ENCODE measurements around the gene PPOX.

PPOX gene

GRCh38 chr1:161176468-161177111 is 10.4 kb downstream of the PPOX start:
- H3K4me3 ChIP-seq (ENCODE audit: low read depth, low read length): peak overlapping the region; percentile 60
- TF ChIP-seq CTCF (IDR thresholded peaks at IDR 0.05; ENCODE audit: borderline replicate concordance, insufficient read depth, low read depth, low read length): no peak

GRCh38 chr1:161177112-161177935 is 11.1 kb downstream of the PPOX start, which contains the start of gene B4GALT3:
Gene B4GALT3 (minus strand): TSS chr1:161177507. CDS start chr1:161176060, 1,447 bp downstream.
- peak within 1 kb of the TSS; percentile 60 for H3K4me3 ChIP-seq (ENCODE audit: low read depth, low read length)
- 0 out of 2 replicates have a peak, but pooled peaks have one; percentile 3 for TF ChIP-seq CTCF (IDR thresholded peaks at IDR 0.05; ENCODE audit: borderline replicate concordance, insufficient read depth, low read depth, low read length)

- no peak overlapping the region for H3K4me3 ChIP-seq (ENCODE audit: low read depth, low read length)
Observed at GRCh38 chr1:161177936-161178244, 11.7 kb downstream of the PPOX start.

GRCh38 chr1:161179698-161180097 is 13.5 kb downstream of the PPOX start:
- no peak overlapping the region for H3K4me3 ChIP-seq (ENCODE audit: low read depth, low read length)
- TF ChIP-seq CTCF (IDR thresholded peaks at IDR 0.05; ENCODE audit: borderline replicate concordance, insufficient read depth, low read depth, low read length): no peak

More at GRCh38 chr1:161177936-161178244, 11.7 kb downstream of the PPOX start:
- no peak for TF ChIP-seq CTCF (IDR thresholded peaks at IDR 0.05; ENCODE audit: borderline replicate concordance, insufficient read depth, low read depth, low read length)

GRCh38 chr1:161180639-161181038 is 14.4 kb downstream of the PPOX start:
- no peak overlapping the region for H3K4me3 ChIP-seq (ENCODE audit: low read depth, low read length)
- no peak for TF ChIP-seq CTCF (IDR thresholded peaks at IDR 0.05; ENCODE audit: borderline replicate concordance, insufficient read depth, low read depth, low read length)

- no peak overlapping the region for H3K4me3 ChIP-seq (ENCODE audit: low read depth, low read length)
- TF ChIP-seq CTCF (IDR thresholded peaks at IDR 0.05; ENCODE audit: borderline replicate concordance, insufficient read depth, low read depth, low read length): no peak
Observed at GRCh38 chr1:161182214-161182613, 16.0 kb downstream of the PPOX start.

- no peak for TF ChIP-seq CTCF (IDR thresholded peaks at IDR 0.05; ENCODE audit: borderline replicate concordance, insufficient read depth, low read depth, low read length)
- H3K4me3 ChIP-seq (ENCODE audit: low read depth, low read length): peak overlapping the region; percentile 35
Observed at GRCh38 chr1:161185282-161185682, 19.1 kb downstream of the PPOX start.
